A549 (cell line): Measurements from ENCODE around the gene PPL. TPM values are rescaled to one million over a fixed set of nuclear protein-coding genes. Genes with fewer than 3 reads are reported as not detected.

Experiments used
- ATAC-seq, 2 experiments: fragments of 200-7000 bp in 1 of 2; fragments of >200 bp in 1 of 2; cut with Nextera tagmentation in 1 of 2; cut with Tn5 transposase in 1 of 2; 3 replicates each; pipeline versions ENCODE4 v1.8.0 to v1.9.1; 2018 to 2020; ENCODE audit warnings: mild to moderate bottlenecking in 1 of 2, moderate library complexity in 1 of 2
- CTCF ChIA-PET: fragments of 300-600 bp; sonication (Branson Sonifier 250); formaldehyde crosslinking; extraction: SDS; loops from one replicate; lab custom pipeline; 2021; ENCODE audit warnings: antibody characterized with exemption, inconsistent platforms; lab: Yijun Ruan, JAX
- POLR2A ChIA-PET: fragments of 350-600 bp; formaldehyde crosslinking; extraction: SDS; loops from one replicate; lab custom pipeline; 2021; ENCODE audit warnings: antibody characterized with exemption, inconsistent platforms; lab: Yijun Ruan, JAX
- DNase-seq, 2 experiments: peaks; one replicate each; pipeline versions ENCODE4 v3.0.0 to v3.0.0-alpha.2; 2011 to 2016; ENCODE audit warnings: low read depth in 1 of 2, low spot score in 1 of 2
- FAIRE-seq: peaks from 2 replicates; lab custom pipeline; 2011; peaks lifted over from hg19 to GRCh38; lab: Jason Lieb, UNC
- H3K27ac ChIP-seq, 2 experiments: fragments of >200 bp; sonication (Bioruptor Twin); formaldehyde crosslinking; 3 replicates each; pipeline ENCODE4 v1.5.1; 2016 to 2017
- H3K4me1 ChIP-seq: fragments of >200 bp; sonication (Bioruptor Twin); formaldehyde crosslinking; 3 replicates; pipeline ENCODE4 v1.6.1; 2016
- H3K4me2 ChIP-seq: fragments of >200 bp; sonication (Bioruptor Twin); formaldehyde crosslinking; 3 replicates; pipeline ENCODE4 v1.6.1; 2016
- H3K4me3 ChIP-seq: fragments of >200 bp; sonication (Bioruptor Twin); formaldehyde crosslinking; 3 replicates; pipeline ENCODE4 v1.5.1; 2016
- H3K9me3 ChIP-seq: fragments of >200 bp; sonication (Bioruptor Twin); formaldehyde crosslinking; 3 replicates; pipeline ENCODE4 v1.6.1; 2016
- CEBPB ChIP-seq, 2 experiments: fragments of >200 bp in 1 of 2; sonication (Bioruptor Twin) in 1 of 2; formaldehyde crosslinking in 1 of 2; IDR thresholded peaks; 2 replicates each; pipeline ENCODE4 v1.6.1; 2012 to 2016
- CHD4 ChIP-seq: fragments of 200-600 bp; sonication (generic); IDR thresholded peaks from 2 replicates; pipeline ENCODE4 v1.6.1; 2016; ENCODE audit warnings: antibody characterized with exemption, mild to moderate bottlenecking, borderline replicate concordance
- FOSL2 ChIP-seq, 2 experiments: fragments of 450-650 bp in 1 of 2; fragments of >200 bp in 1 of 2; sonication (Bioruptor Twin) in 1 of 2; formaldehyde crosslinking; IDR thresholded peaks; 2 replicates each; pipeline versions ENCODE4 v1.5.0 to v1.6.1; 2016 to 2020; ENCODE audit warnings: mild to moderate bottlenecking in 1 of 2, moderate library complexity in 1 of 2
- HDAC2 ChIP-seq: fragments of 200-600 bp; sonication (generic); IDR thresholded peaks from 2 replicates; pipeline ENCODE4 v1.6.1; 2016
- KDM1A ChIP-seq: fragments of 200-600 bp; sonication (generic); IDR thresholded peaks from 2 replicates; pipeline ENCODE4 v1.6.1; 2016; ENCODE audit warnings: low read depth, mild to moderate bottlenecking
- MYC ChIP-seq: IDR thresholded peaks from 2 replicates; pipeline ENCODE4 v1.6.1; 2012; ENCODE audit warnings: mild to moderate bottlenecking, inconsistent platforms, low read length, improper control_type of control experiment, borderline replicate concordance
- NPAS2 ChIP-seq: fragments of 250-450 bp; sonication (Bioruptor Pico); IDR thresholded peaks from 2 replicates; pipeline ENCODE4 v1.8.0; 2022; ENCODE audit warnings: mild to moderate bottlenecking, moderate library complexity, borderline replicate concordance
- PHF8 ChIP-seq: fragments of 200-600 bp; sonication (generic); IDR thresholded peaks from 2 replicates; pipeline ENCODE4 v1.6.1; 2016; ENCODE audit warnings: low read depth, mild to moderate bottlenecking, antibody characterized with exemption, moderate library complexity, borderline replicate concordance
- RAD21 ChIP-seq, 2 experiments: fragments of >200 bp in 1 of 2; sonication (Bioruptor Twin) in 1 of 2; formaldehyde crosslinking in 1 of 2; IDR thresholded peaks in 1 of 2; conservative IDR thresholded peaks in 1 of 2; 2 replicates in 1 of 2; 3 replicates in 1 of 2; pipeline ENCODE4 v1.6.1; 2012 to 2018; ENCODE audit warnings: inconsistent platforms in 1 of 2
- RCOR1 ChIP-seq: fragments of 150-350 bp; IDR thresholded peaks from 2 replicates; pipeline ENCODE4 v1.6.1; 2014; ENCODE audit warnings: antibody characterized with exemption, low read length, low read depth
- RNF2 ChIP-seq: fragments of 200-600 bp; sonication (generic); IDR thresholded peaks from 2 replicates; pipeline ENCODE4 v1.6.1; 2016; ENCODE audit warnings: low read depth, mild to moderate bottlenecking, antibody characterized with exemption, moderate library complexity, borderline replicate concordance
- TP53 ChIP-seq: fragments of 250-450 bp; sonication (Bioruptor Pico); IDR thresholded peaks from 2 replicates; pipeline ENCODE4 v1.5.0; 2021; ENCODE audit warnings: mild to moderate bottlenecking, moderate library complexity
- ZC3H11A ChIP-seq: fragments of 450-650 bp; IDR thresholded peaks from 2 replicates; pipeline ENCODE4 v1.6.1; 2014; ENCODE audit warnings: antibody characterized with exemption, mild to moderate bottlenecking
- ZFP36 ChIP-seq: fragments of 450-650 bp; IDR thresholded peaks from 2 replicates; pipeline ENCODE4 v1.6.1; 2014; ENCODE audit warnings: borderline replicate concordance; ENCODE audit not compliant: partially characterized antibody
- ZNF302 ChIP-seq: fragments of 250-450 bp; sonication (Bioruptor Pico); IDR thresholded peaks from 2 replicates; pipeline ENCODE4 v1.9.0; 2021; ENCODE audit warnings: inconsistent platforms, mild to moderate bottlenecking, moderate library complexity
- WGBS: methylation state at CpG from one replicate; pipeline ENCODE4 v1.1.6; 2017; ENCODE audit errors: missing lambda C conversion rate; 5-methylcytosine and 5-hydroxymethylcytosine counted together
- polyA plus RNA-seq, 4 experiments: library from polyadenylated mRNA; depleted of rRNA in 3 of 4; stranded (reverse); fragments of >200 nt; fragmentation: RNase III in 1 of 4; extraction: RNeasy Plus Mini Kit Qiagen cat#74134 plus additional on column Dnase treatment in 1 of 4; gene quantifications; 2 replicates in 3 of 4; 3 replicates in 1 of 4; pipeline ENCODE4 v1.2.3, GENCODE V29; 2011 to 2017
- TF ChIP-seq, protein P1 (sequence below): fragments of 250-450 bp; sonication (Bioruptor Pico); IDR thresholded peaks from 2 replicates; pipeline ENCODE4 v1.5.0; 2021; ENCODE audit warnings: mild to moderate bottlenecking, moderate library complexity, borderline replicate concordance
- TF ChIP-seq, protein P2 (sequence below): IDR thresholded peaks from 2 replicates; pipeline ENCODE4 v1.6.1; 2012; ENCODE audit warnings: low read depth, borderline replicate concordance
- TF ChIP-seq, protein P3 (sequence below): fragments of 450-650 bp; IDR thresholded peaks from 2 replicates; pipeline ENCODE4 v1.6.1; 2014; ENCODE audit warnings: antibody characterized with exemption
- TF ChIP-seq, protein P4 (sequence below): fragments of 200-600 bp; sonication (generic); IDR thresholded peaks from 2 replicates; pipeline ENCODE4 v1.6.1; 2016; ENCODE audit warnings: antibody characterized with exemption, mild to moderate bottlenecking, moderate library complexity

Gene PPL
- polyA plus RNA-seq, 2 of the 4 experiments (the other 2 are of a cell fraction): 1.8 to 2.6 TPM

DNA sequence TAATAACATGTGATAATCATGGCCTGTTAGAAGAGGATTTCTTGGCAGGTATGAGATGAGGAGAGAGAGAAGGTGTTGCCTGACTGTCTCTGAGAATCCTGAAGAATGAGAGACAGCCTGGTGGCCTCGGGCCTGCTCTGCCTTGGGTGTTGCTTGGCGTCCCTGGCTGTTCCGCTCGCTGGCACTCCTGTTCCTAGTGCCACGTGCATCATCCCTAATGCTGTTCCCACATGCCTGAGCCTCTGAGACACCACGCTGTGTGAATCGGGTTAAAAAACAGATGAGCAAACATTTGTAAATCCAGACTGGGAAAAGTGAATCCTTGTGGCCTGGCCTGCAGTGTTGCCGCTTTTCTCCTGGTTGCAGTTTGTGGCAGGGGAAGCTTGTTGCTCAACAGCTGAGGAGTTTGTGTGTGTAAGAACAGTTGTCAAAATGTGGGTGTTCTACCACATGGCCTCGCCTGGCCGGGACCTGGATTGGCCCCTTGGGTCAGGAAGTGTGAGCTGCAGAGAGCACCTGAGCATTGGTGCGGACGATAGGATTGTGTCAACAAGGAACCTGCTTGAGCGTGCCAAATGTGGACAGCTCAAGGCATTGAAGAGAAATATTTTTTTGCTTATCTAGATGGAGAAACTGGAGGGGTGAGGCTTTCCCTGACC, 67.7 kb downstream of the PPL start:
- no peak overlapping the region for H3K27ac ChIP-seq
- H3K4me2 ChIP-seq: no peak overlapping the region
- no peak for TF ChIP-seq CEBPB (IDR thresholded peaks at IDR 0.05)
- TF ChIP-seq ZNF302: no peak
- no peak for TF ChIP-seq CHD4
- TF ChIP-seq TP53 (CRISPR knock-in tag): no peak
- TF ChIP-seq, protein P1, sequence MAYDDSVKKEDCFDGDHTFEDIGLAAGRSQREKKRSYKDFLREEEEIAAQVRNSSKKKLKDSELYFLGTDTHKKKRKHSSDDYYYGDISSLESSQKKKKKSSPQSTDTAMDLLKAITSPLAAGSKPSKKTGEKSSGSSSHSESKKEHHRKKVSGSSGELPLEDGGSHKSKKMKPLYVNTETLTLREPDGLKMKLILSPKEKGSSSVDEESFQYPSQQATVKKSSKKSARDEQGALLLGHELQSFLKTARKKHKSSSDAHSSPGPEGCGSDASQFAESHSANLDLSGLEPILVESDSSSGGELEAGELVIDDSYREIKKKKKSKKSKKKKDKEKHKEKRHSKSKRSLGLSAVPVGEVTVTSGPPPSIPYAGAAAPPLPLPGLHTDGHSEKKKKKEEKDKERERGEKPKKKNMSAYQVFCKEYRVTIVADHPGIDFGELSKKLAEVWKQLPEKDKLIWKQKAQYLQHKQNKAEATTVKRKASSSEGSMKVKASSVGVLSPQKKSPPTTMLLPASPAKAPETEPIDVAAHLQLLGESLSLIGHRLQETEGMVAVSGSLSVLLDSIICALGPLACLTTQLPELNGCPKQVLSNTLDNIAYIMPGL: no peak
- TF ChIP-seq, protein P2, sequence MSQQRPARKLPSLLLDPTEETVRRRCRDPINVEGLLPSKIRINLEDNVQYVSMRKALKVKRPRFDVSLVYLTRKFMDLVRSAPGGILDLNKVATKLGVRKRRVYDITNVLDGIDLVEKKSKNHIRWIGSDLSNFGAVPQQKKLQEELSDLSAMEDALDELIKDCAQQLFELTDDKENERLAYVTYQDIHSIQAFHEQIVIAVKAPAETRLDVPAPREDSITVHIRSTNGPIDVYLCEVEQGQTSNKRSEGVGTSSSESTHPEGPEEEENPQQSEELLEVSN: no peak
- TF ChIP-seq KDM1A: no peak
- TF ChIP-seq MYC: no peak
- no peak for ATAC-seq
- no peak for DNase-seq
- no peak for FAIRE-seq
- no peaks in the 10 kb centered on the region for H3K9me3 ChIP-seq
- WGBS: 90% methylated on average over 13 of the region's 13 CpGs
- H3K4me3 ChIP-seq: no peak overlapping the region
- CTCF ChIA-PET: interaction anchor here (1.3 kb wide), 1 partner anchor 22 kb away, joined by 5 read pairs; the partner anchor contains the start of genes GLYR1 and UBN1
- H3K4me1 ChIP-seq: peaks cover 9% of the 10 kb centered on the region
- POLR2A ChIA-PET: no interaction called here

DNA sequence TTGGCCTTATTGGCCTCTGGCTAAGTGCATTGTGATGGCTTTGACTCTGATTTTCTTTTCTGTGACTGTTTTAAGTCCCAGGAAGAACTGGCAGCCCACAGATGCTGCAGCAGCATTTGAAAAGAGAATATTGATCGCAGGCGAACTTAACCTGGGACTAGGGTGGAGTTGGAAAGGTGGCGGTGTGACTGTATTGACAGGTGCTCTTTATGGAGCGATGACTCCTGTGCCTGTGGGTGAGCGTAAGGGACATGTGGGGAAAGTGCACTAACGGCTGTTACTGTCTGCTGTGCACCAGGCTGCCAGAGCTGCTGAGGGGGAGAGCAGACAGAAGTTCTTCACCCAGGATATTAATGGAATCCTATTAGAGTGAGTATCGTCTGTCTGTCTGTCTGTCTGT, 68.4 kb downstream of the PPL start:
- Histone ChIP-seq H3K4me3 (no peak overlapping the region), H3K27ac (no peak overlapping the region), H3K9me3 (no peaks in the 10 kb centered on the region), H3K4me2 (no peak overlapping the region), H3K4me1 (peaks cover 9% of the 10 kb centered on the region)
- WGBS: 97% methylated on average over 7 of the region's 7 CpGs
- CTCF ChIA-PET: interaction anchor here (1.3 kb wide), 1 partner anchor 22 kb away, joined by 5 read pairs; the partner anchor contains the start of genes GLYR1 and UBN1
- no peak for FAIRE-seq
- no peak for ATAC-seq
- POLR2A ChIA-PET: no interaction called here
- TF ChIP-seq, protein P3, sequence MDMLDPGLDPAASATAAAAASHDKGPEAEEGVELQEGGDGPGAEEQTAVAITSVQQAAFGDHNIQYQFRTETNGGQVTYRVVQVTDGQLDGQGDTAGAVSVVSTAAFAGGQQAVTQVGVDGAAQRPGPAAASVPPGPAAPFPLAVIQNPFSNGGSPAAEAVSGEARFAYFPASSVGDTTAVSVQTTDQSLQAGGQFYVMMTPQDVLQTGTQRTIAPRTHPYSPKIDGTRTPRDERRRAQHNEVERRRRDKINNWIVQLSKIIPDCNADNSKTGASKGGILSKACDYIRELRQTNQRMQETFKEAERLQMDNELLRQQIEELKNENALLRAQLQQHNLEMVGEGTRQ: no peak
- TF ChIP-seq, protein P4, sequence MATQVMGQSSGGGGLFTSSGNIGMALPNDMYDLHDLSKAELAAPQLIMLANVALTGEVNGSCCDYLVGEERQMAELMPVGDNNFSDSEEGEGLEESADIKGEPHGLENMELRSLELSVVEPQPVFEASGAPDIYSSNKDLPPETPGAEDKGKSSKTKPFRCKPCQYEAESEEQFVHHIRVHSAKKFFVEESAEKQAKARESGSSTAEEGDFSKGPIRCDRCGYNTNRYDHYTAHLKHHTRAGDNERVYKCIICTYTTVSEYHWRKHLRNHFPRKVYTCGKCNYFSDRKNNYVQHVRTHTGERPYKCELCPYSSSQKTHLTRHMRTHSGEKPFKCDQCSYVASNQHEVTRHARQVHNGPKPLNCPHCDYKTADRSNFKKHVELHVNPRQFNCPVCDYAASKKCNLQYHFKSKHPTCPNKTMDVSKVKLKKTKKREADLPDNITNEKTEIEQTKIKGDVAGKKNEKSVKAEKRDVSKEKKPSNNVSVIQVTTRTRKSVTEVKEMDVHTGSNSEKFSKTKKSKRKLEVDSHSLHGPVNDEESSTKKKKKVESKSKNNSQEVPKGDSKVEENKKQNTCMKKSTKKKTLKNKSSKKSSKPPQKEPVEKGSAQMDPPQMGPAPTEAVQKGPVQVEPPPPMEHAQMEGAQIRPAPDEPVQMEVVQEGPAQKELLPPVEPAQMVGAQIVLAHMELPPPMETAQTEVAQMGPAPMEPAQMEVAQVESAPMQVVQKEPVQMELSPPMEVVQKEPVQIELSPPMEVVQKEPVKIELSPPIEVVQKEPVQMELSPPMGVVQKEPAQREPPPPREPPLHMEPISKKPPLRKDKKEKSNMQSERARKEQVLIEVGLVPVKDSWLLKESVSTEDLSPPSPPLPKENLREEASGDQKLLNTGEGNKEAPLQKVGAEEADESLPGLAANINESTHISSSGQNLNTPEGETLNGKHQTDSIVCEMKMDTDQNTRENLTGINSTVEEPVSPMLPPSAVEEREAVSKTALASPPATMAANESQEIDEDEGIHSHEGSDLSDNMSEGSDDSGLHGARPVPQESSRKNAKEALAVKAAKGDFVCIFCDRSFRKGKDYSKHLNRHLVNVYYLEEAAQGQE: no peak
- no peak for TF ChIP-seq PHF8
- no peak for TF ChIP-seq HDAC2
- TF ChIP-seq ZC3H11A: no peak
- no peak for TF ChIP-seq FOSL2 (IDR thresholded peaks at IDR 0.05)
- TF ChIP-seq FOSL2 (CRISPR knock-in tag; IDR thresholded peaks at IDR 0.05): no peak
- TF ChIP-seq NPAS2 (CRISPR knock-in tag): no peak
- TF ChIP-seq ZFP36: no peak
- TF ChIP-seq RCOR1: no peak
- TF ChIP-seq, protein P2: no peak
- TF ChIP-seq RAD21 (conservative IDR thresholded peaks at IDR 0.05 in 1 of 2, IDR thresholded peaks at IDR 0.05 in 1 of 2): no peak
- no peak for TF ChIP-seq TP53 (CRISPR knock-in tag)
- TF ChIP-seq ZNF302: no peak
- no peak for TF ChIP-seq RNF2
- no peak for DNase-seq
